Sigmoid colon (tissue), 7 donors: Measurements from ENCODE around the gene KATNAL1. TPM values are rescaled to one million over a fixed set of nuclear protein-coding genes. Genes with fewer than 3 reads are reported as not detected.

ENCODE experiments used
- DNase-seq: peaks from one replicate; pipeline ENCODE4 v3.0.0-alpha.2; 2019
- H3K27ac ChIP-seq, 4 donors: fragments of 200-600 bp; sonication (generic); one replicate each; pipeline ENCODE4 v1.5.1; 2016 to 2019; ENCODE audit warnings: mild to moderate bottlenecking in 1 of 4
- H3K27me3 ChIP-seq, 3 donors: fragments of 200-600 bp; sonication (generic); one replicate each; pipeline ENCODE4 v1.5.1; 2019; ENCODE audit warnings: mild to moderate bottlenecking in 1 of 3
- H3K36me3 ChIP-seq, 4 donors: fragments of 200-600 bp; sonication (generic); one replicate each; pipeline ENCODE4 v1.5.1; 2016 to 2019
- H3K4me1 ChIP-seq, 4 donors: fragments of 200-600 bp; sonication (generic); one replicate each; pipeline ENCODE4 v1.5.1; 2017 to 2019
- H3K4me3 ChIP-seq, 4 donors: fragments of 200-600 bp; sonication (generic); one replicate each; pipeline ENCODE4 v1.5.1; 2017 to 2019; ENCODE audit warnings: mild to moderate bottlenecking in 2 of 4, moderate library complexity in 1 of 4
- H3K9me3 ChIP-seq, 4 donors: fragments of 200-600 bp in 3 of 4; sonication (generic) in 3 of 4; one replicate each; pipeline versions ENCODE4 v1.5.1 to v1.6.1; 2013 to 2019
- CTCF ChIP-seq, 4 experiments: fragments of 450-650 bp in 3 of 4; fragments of 200-600 bp in 1 of 4; IDR thresholded peaks; one replicate each; pipeline ENCODE4 v1.5.1; 2016 to 2019; ENCODE audit warnings: antibody characterized with exemption in 4 of 4, mild to moderate bottlenecking in 3 of 4, moderate library complexity in 2 of 4
- EP300 ChIP-seq, 4 donors: sonication (generic); formaldehyde crosslinking; IDR thresholded peaks; one replicate each; pipeline ENCODE4 v1.6.1; 2017; ENCODE audit warnings: antibody characterized with exemption in 4 of 4
- POLR2A ChIP-seq, 2 donors: fragments of 450-650 bp; IDR thresholded peaks; one replicate each; pipeline ENCODE4 v1.6.1; 2016; ENCODE audit warnings: antibody characterized with exemption in 2 of 2, mild to moderate bottlenecking in 2 of 2, moderate library complexity in 2 of 2
- POLR2AphosphoS5 ChIP-seq, 4 donors: sonication (generic); formaldehyde crosslinking; IDR thresholded peaks; one replicate each; pipeline ENCODE4 v1.6.1; 2017; ENCODE audit warnings: antibody characterized with exemption in 4 of 4
- WGBS, 2 donors: extraction: QIAGEN DNeasy Blood & Tissue Kit; methylation state at CpG; one replicate each; pipeline ENCODE4 v1.1.7; 2013; 5-methylcytosine and 5-hydroxymethylcytosine counted together
- intact Hi-C: fragments of 100-400 bp; cut with DNase I; formaldehyde crosslinking; loops from one replicate; pipeline ENCODE4 v1.15.1; 2023
- polyA plus RNA-seq, 3 donors: library from polyadenylated mRNA; stranded (reverse); fragments of 200-250 nt; gene quantifications; one replicate each; pipeline ENCODE4 v1.2.3, GENCODE V29; 2013
- total RNA-seq, 4 donors: library from RNA; depleted of rRNA; stranded (reverse); fragments of >200 nt; gene quantifications; one replicate each; pipeline ENCODE4 v1.1.0, GENCODE V29; 2016
- donor health status: healthy with polysubstance abuse.
- donor health status: Bipolar disorder and iron deficiency.
- donor health status: healthy.

The KATNAL1 gene
- total and polyA plus RNA-seq, 7 donors = 0.92 to 51.2 (median 31.9) TPM

GRCh38 chr13:30235216-30235615 lies 72.1 kb downstream of the KATNAL1 start:
- no peak overlapping the region for H3K4me3 ChIP-seq
- peaks cover 0 to 11% (median 0%) of the 10 kb centered on the region in 4 donors for H3K36me3 ChIP-seq
- peaks cover 0 to 3% (median 0%) of the 10 kb centered on the region in 4 donors for H3K4me1 ChIP-seq
- H3K27ac ChIP-seq = no peak overlapping the region
- DNase-seq = no peak
- H3K9me3 ChIP-seq = no peaks in the 10 kb centered on the region
- no peaks in the 10 kb centered on the region for H3K27me3 ChIP-seq
- TF ChIP-seq POLR2A (IDR thresholded peaks at IDR 0.05) (no peak), CTCF (IDR thresholded peaks at IDR 0.05) (no peak), POLR2AphosphoS5 (IDR thresholded peaks at IDR 0.05) (no peak), EP300 (IDR thresholded peaks at IDR 0.05) (no peak)
- WGBS, 2 donors = 95% methylated on average over 1 of the region's 1 CpG
- intact Hi-C loops = no loop called here

- TF ChIP-seq POLR2AphosphoS5 (IDR thresholded peaks at IDR 0.05) (no peak), POLR2A (IDR thresholded peaks at IDR 0.05) (no peak), EP300 (IDR thresholded peaks at IDR 0.05) (no peak), CTCF (IDR thresholded peaks at IDR 0.05) (no peak)
- Histone ChIP-seq H3K36me3 (peaks cover 0 to 17% (median 0%) of the 10 kb centered on the region in 4 donors), H3K4me3 (no peak overlapping the region), H3K4me1 (no peaks in the 10 kb centered on the region), H3K27ac (no peak overlapping the region), H3K9me3 (no peaks in the 10 kb centered on the region), H3K27me3 (no peaks in the 10 kb centered on the region)
- DNase-seq = no peak
- intact Hi-C loops = no loop called here
- WGBS, 2 donors = 93 to 98% methylated on average over 2 of the region's 2 CpGs
Observed at GRCh38 chr13:30234619-30235162, 72.7 kb downstream of the KATNAL1 start.

GRCh38 chr13:30224732-30225131 lies 82.6 kb downstream of the KATNAL1 start:
- Histone ChIP-seq H3K27ac (no peak overlapping the region), H3K4me3 (no peak overlapping the region), H3K4me1 (peaks cover 0 to 2% (median under 1%) of the 10 kb centered on the region in 4 donors), H3K9me3 (peaks cover 0 to 7% (median 5%) of the 10 kb centered on the region in 4 donors), H3K27me3 (no peaks in the 10 kb centered on the region), H3K36me3 (peaks cover 4 to 68% (median 19%) of the 10 kb centered on the region in 4 donors)
- no peak for DNase-seq
- no peak for TF ChIP-seq POLR2A (IDR thresholded peaks at IDR 0.05)
- no peak for TF ChIP-seq POLR2AphosphoS5 (IDR thresholded peaks at IDR 0.05)
- TF ChIP-seq CTCF (IDR thresholded peaks at IDR 0.05) = no peak
- TF ChIP-seq EP300 (IDR thresholded peaks at IDR 0.05) = no peak
- intact Hi-C loops = no loop called here

DNA sequence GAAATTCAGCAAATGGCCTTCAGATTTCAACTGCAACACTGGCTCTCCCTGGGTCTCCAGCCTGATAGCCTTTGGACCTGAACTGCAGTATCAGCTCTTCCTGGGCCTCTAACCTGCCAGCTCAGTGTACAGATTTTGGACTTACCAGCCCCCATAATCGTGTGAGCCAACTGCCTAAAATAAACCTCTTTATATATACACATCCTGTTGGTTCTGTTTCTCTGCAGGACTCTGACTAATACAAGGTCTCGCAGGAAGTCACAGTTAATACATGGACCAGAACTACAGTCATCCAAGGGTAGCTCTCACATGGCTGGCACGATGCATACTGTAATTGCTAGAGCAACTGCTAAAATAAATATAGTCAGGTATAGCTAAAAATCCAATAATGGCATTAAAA lies 85.1 kb downstream of the KATNAL1 start:
- H3K4me1 ChIP-seq = peaks cover 0 to 11% (median 5%) of the 10 kb centered on the region in 4 donors
- H3K4me3 ChIP-seq = no peak overlapping the region
- H3K36me3 ChIP-seq = peaks cover 4 to 45% (median 16%) of the 10 kb centered on the region in 4 donors
- intact Hi-C loops = no loop called here
- H3K27ac ChIP-seq = no peak overlapping the region
- DNase-seq = no peak
- TF ChIP-seq EP300 (IDR thresholded peaks at IDR 0.05) = no peak
- no peak for TF ChIP-seq POLR2A (IDR thresholded peaks at IDR 0.05)
- no peak for TF ChIP-seq CTCF (IDR thresholded peaks at IDR 0.05)
- TF ChIP-seq POLR2AphosphoS5 (IDR thresholded peaks at IDR 0.05) = no peak
- no peaks in the 10 kb centered on the region for H3K27me3 ChIP-seq
- H3K9me3 ChIP-seq = peaks cover 0 to 7% (median 5%) of the 10 kb centered on the region in 4 donors
- WGBS, 2 donors = 83 to 96% methylated on average over 3 of the region's 3 CpGs

GRCh38 chr13:30216111-30216510 lies 91.2 kb downstream of the KATNAL1 start:
- WGBS, 2 donors = 77 to 90% methylated on average over 2 of the region's 2 CpGs
- Histone ChIP-seq H3K9me3 (no peaks in the 10 kb centered on the region), H3K36me3 (no peaks in the 10 kb centered on the region), H3K4me3 (no peak overlapping the region), H3K4me1 (peaks cover 0 to 20% (median 7%) of the 10 kb centered on the region in 4 donors), H3K27ac (peak overlapping the region in 3 of 4 donors; percentile 37 to 66 (median 51)), H3K27me3 (no peaks in the 10 kb centered on the region)
- no peak for DNase-seq
- TF ChIP-seq POLR2AphosphoS5 (IDR thresholded peaks at IDR 0.05) (no peak), CTCF (IDR thresholded peaks at IDR 0.05) (no peak), EP300 (IDR thresholded peaks at IDR 0.05) (no peak), POLR2A (IDR thresholded peaks at IDR 0.05) (no peak)
- intact Hi-C loops = no loop called here
